PC-9 (cell line): Measurements from ENCODE around the gene STEAP3. TPM values are rescaled to one million over a fixed set of nuclear protein-coding genes. Genes with fewer than 3 reads are reported as not detected.

Source experiments
- BruUV-seq: library from RNA; stranded (reverse); fragments of 400-500 nt; replicated peaks from 2 replicates; lab custom pipeline; 2021; lab: Mats Ljungman, UMichigan
- CTCF ChIA-PET: fragments of 300-600 bp; sonication (Branson Sonifier 250); formaldehyde crosslinking; loops from one replicate; lab custom pipeline; 2022; ENCODE audit warnings: antibody characterized with exemption; lab: Charles Lee
- POLR2A ChIA-PET: fragments of 300-600 bp; sonication (Branson Sonifier 250); formaldehyde crosslinking; loops from one replicate; lab custom pipeline; 2022; ENCODE audit warnings: antibody characterized with exemption; ENCODE audit not compliant: unreplicated experiment; lab: Charles Lee
- DNase-seq, 2 experiments: peaks; one replicate each; pipeline versions ENCODE4 v3.0.0 to v3.0.0-alpha.2; 2015 to 2022; ENCODE audit warnings: mixed read lengths in 1 of 2
- H2AFZ ChIP-seq: fragments of 200-600 bp; sonication (generic); 2 replicates; pipeline ENCODE4 v1.8.1; 2017; ENCODE audit warnings: antibody characterized with exemption
- H3F3A ChIP-seq: fragments of 200-600 bp; sonication (generic); 2 replicates; pipeline ENCODE4 v1.8.1; 2017; ENCODE audit warnings: antibody characterized with exemption, mild to moderate bottlenecking, low read depth; ENCODE audit not compliant: insufficient read depth
- H3K27ac ChIP-seq: fragments of 200-600 bp; sonication (generic); 2 replicates; pipeline ENCODE4 v1.6.1; 2016; ENCODE audit warnings: mixed run types
- H3K27me3 ChIP-seq: fragments of 200-600 bp; sonication (generic); 2 replicates; pipeline ENCODE4 v1.6.1; 2016; ENCODE audit warnings: low read depth, mixed run types; ENCODE audit not compliant: insufficient read depth
- H3K36me3 ChIP-seq: fragments of 200-600 bp; sonication (generic); 2 replicates; pipeline ENCODE4 v1.6.1; 2016; ENCODE audit warnings: low read depth, mixed run types
- H3K4me1 ChIP-seq: fragments of 200-600 bp; sonication (generic); replicated peaks from 2 replicates; pipeline ENCODE4 v1.6.1; 2016; ENCODE audit warnings: mixed run types; ENCODE audit not compliant: insufficient read depth
- H3K4me2 ChIP-seq: fragments of 200-600 bp; sonication (generic); 2 replicates; pipeline ENCODE4 v1.6.1; 2017; ENCODE audit warnings: mixed run types
- H3K4me3 ChIP-seq: fragments of 200-600 bp; sonication (generic); 2 replicates; pipeline ENCODE4 v1.6.1; 2016; ENCODE audit warnings: mixed run types
- H3K79me2 ChIP-seq: fragments of 200-600 bp; sonication (generic); 2 replicates; pipeline ENCODE4 v1.6.1; 2017; ENCODE audit warnings: low read depth, mixed run types
- H3K9me2 ChIP-seq: fragments of 200-600 bp; sonication (generic); 2 replicates; pipeline ENCODE4 v1.8.1; 2017; ENCODE audit warnings: mild to moderate bottlenecking; ENCODE audit not compliant: insufficient read depth
- H3K9me3 ChIP-seq: fragments of 200-600 bp; sonication (generic); 2 replicates; pipeline ENCODE4 v1.8.1; 2016; ENCODE audit warnings: low read depth; ENCODE audit not compliant: insufficient read depth
- H4K20me1 ChIP-seq: fragments of 200-600 bp; sonication (generic); 2 replicates; pipeline ENCODE4 v1.8.1; 2017; ENCODE audit not compliant: insufficient read depth
- CTCF ChIP-seq: fragments of 200-600 bp; sonication (generic); conservative IDR thresholded peaks from 2 replicates; pipeline ENCODE4 v1.6.1; 2017; ENCODE audit warnings: mixed run types, antibody characterized with exemption, mild to moderate bottlenecking, moderate library complexity
- EZH2 ChIP-seq: fragments of 200-600 bp; sonication (generic); IDR thresholded peaks from 2 replicates; pipeline ENCODE4 v1.8.0; 2017; ENCODE audit warnings: antibody characterized with exemption, low read depth
- intact Hi-C: fragments of 100-400 bp; cut with micrococcal nuclease; formaldehyde crosslinking; loops from one replicate; pipeline ENCODE4 v1.10.0; 2022; ENCODE audit not compliant: unreplicated experiment
- total RNA-seq: library from RNA; stranded (reverse); gene quantifications from 2 replicates; pipeline ENCODE4 v1.2.3, GENCODE V29; 2021

The STEAP3 gene
- total RNA-seq, 1 experiment from 2014 or later: 23.0 TPM

DNA sequence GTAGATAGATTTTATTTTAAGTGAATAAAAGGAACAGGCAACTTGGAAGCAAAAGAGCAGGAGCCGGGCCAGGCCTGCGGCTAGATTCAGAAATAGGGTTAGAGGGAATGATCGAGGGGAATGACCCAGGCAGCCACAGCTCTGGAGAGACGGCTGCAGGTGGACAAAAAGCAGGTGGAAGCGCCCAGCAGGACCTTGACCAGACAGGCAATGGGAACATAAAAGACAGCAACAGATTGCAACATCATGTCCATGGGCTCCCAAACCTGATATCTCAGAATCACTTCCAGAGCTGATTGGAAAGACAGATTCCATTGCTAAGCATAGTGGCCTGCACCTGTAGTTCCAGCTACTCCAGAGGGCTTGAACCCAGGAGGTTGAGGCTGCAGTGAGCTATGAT, 28.6 kb upstream of the STEAP3 start:
- CTCF ChIA-PET: no interaction called here

GRCh38 chr2:119195887-119196286, 27.7 kb upstream of the STEAP3 start:
- Histone ChIP-seq H3K4me3 (no peak overlapping the region), H3K36me3 (no peaks in the 10 kb centered on the region), H3K4me2 (peak overlapping the region; percentile 32; the same call in 1 of the 2 replicates), H3K27me3 (no peaks in the 10 kb centered on the region), H3K79me2 (no peaks in the 10 kb centered on the region), H4K20me1 (no peaks in the 10 kb centered on the region), H3K27ac (0 out of 2 replicates have a peak overlapping the region, but pooled peaks have one; percentile 21), H3F3A (peaks cover 8% of the 10 kb centered on the region; the same call in 1 of the 2 replicates), H3K9me2 (no peaks in the 10 kb centered on the region), H3K4me1 (peaks cover 35% of the 10 kb centered on the region), H2AFZ (no peak overlapping the region), H3K9me3 (no peaks in the 10 kb centered on the region)
- DNase-seq: no peak
- no TSS peak for BruUV-seq
- CTCF ChIA-PET: no interaction called here
- POLR2A ChIA-PET: no interaction called here
- TF ChIP-seq CTCF: no peak
- no peak for TF ChIP-seq EZH2
- intact Hi-C loops: no loop called here

More for the DNA sequence above, 28.6 kb upstream of the STEAP3 start:
- Histone ChIP-seq H2AFZ (no peak overlapping the region), H3K9me2 (no peaks in the 10 kb centered on the region), H3K4me2 (no peak overlapping the region), H3K9me3 (no peaks in the 10 kb centered on the region), H4K20me1 (no peaks in the 10 kb centered on the region), H3F3A (peaks cover 8% of the 10 kb centered on the region; the same call in 1 of the 2 replicates), H3K36me3 (no peaks in the 10 kb centered on the region), H3K4me1 (peaks cover 38% of the 10 kb centered on the region), H3K79me2 (no peaks in the 10 kb centered on the region), H3K27me3 (no peaks in the 10 kb centered on the region), H3K27ac (no peak overlapping the region), H3K4me3 (no peak overlapping the region)
- intact Hi-C loops: no loop called here
- no peak for DNase-seq
- TF ChIP-seq CTCF (no peak), EZH2 (no peak)
- POLR2A ChIA-PET: no interaction called here
- no TSS peak for BruUV-seq

- Histone ChIP-seq H3K4me1 (peaks cover 35% of the 10 kb centered on the region), H3K36me3 (no peaks in the 10 kb centered on the region), H3K9me3 (no peaks in the 10 kb centered on the region), H2AFZ (no peak overlapping the region), H3K4me3 (no peak overlapping the region), H3F3A (peaks cover 8% of the 10 kb centered on the region; the same call in 1 of the 2 replicates), H4K20me1 (no peaks in the 10 kb centered on the region), H3K79me2 (no peaks in the 10 kb centered on the region), H3K27ac (0 out of 2 replicates have a peak overlapping the region, but pooled peaks have one; percentile 21), H3K27me3 (no peaks in the 10 kb centered on the region), H3K9me2 (no peaks in the 10 kb centered on the region), H3K4me2 (peak overlapping the region; percentile 32)
- intact Hi-C loops: no loop called here
- TF ChIP-seq EZH2: no peak
- no peak for TF ChIP-seq CTCF
- BruUV-seq: no TSS peak
- ChIA-PET POLR2A (no interaction called here), CTCF (no interaction called here)
- DNase-seq: peak in 1 of 2 experiments; percentile 53
Measured at GRCh38 chr2:119196301-119197125, 27.1 kb upstream of the STEAP3 start.
